ENCODE results near the gene HOXD3. TPM values are rescaled to one million over a fixed set of nuclear protein-coding genes. Genes with fewer than 3 reads are reported as not detected.

The HOXD3 gene
- total RNA-seq, 1 experiment from 2014 or later = not detected

- Histone ChIP-seq H3K9ac (ENCODE audit: extremely low read depth, insufficient read length, low read length) (no peak overlapping the region), H2BK5ac (ENCODE audit: insufficient read length, low read length) (no peak overlapping the region), H2BK12ac (ENCODE audit: insufficient read length, low read depth, low read length) (no peak overlapping the region), H4K91ac (ENCODE audit: insufficient read length, low read depth, low read length) (no peak overlapping the region), H3K79me1 (ENCODE audit: insufficient read depth, low read depth, low read length, poor library complexity, severe bottlenecking) (no peaks in the 10 kb centered on the region), H4K5ac (ENCODE audit: insufficient read length, low read depth, low read length) (no peak overlapping the region), H2BK15ac (ENCODE audit: low read depth, low read length) (no peak overlapping the region), H3K79me2 (ENCODE audit: insufficient read depth, low read length) (no peaks in the 10 kb centered on the region), H3K4me1 (ENCODE audit: insufficient read depth, low read length) (no peaks in the 10 kb centered on the region), H3K27me3 (ENCODE audit: insufficient read depth, low read length) (peaks cover 95% of the 10 kb centered on the region), H2BK20ac (ENCODE audit: low read depth, low read length, poor library complexity, severe bottlenecking) (no peak overlapping the region), H3K18ac (ENCODE audit: insufficient read length, low read depth, low read length) (no peak overlapping the region), H2AK5ac (ENCODE audit: insufficient read length, low read length) (no peak overlapping the region), H3K27ac (ENCODE audit: insufficient read length, low read depth, low read length) (no peak overlapping the region), H3K9me3 (ENCODE audit: control insufficient read depth, low read depth, low read length) (no peaks in the 10 kb centered on the region), H4K8ac (replicated peaks; ENCODE audit: insufficient read length, low read depth, low read length) (no peak overlapping the region), H3K14ac (ENCODE audit: insufficient read depth, low read length) (no peak overlapping the region), H3K23ac (ENCODE audit: insufficient read length, low read depth, low read length) (no peak overlapping the region), H2BK120ac (ENCODE audit: low read depth, low read length, poor library complexity, severe bottlenecking) (no peak overlapping the region), H3T11ph (ENCODE audit: low read length) (no peak overlapping the region), H3K56ac (ENCODE audit: insufficient read length, low read depth, low read length) (no peak overlapping the region), H3K4me2 (ENCODE audit: insufficient read depth, insufficient read length, low read length) (no peak overlapping the region), H2AFZ (ENCODE audit: low read length) (no peak overlapping the region), H3K4ac (ENCODE audit: low read depth, low read length) (no peak overlapping the region), H3K23me2 (ENCODE audit: insufficient read length, low read depth, low read length, poor library complexity, severe bottlenecking) (no peaks in the 10 kb centered on the region), H4K20me1 (ENCODE audit: control insufficient read depth, insufficient read depth, insufficient read length) (no peaks in the 10 kb centered on the region)
- H3K36me3 Mint-ChIP-seq (ENCODE audit: insufficient read depth in 1 of 3, low read depth in 3 of 3) = peaks cover 0 to 2% (median 0%) of the 10 kb centered on the region in 3 experiments; a peak in 2 of 7 replicates
- H3K27me3 Mint-ChIP-seq (ENCODE audit: low read depth) = peaks cover 96% of the 10 kb centered on the region
- DNase-seq = peak; percentile 31
- WGBS (ENCODE audit: extremely low coverage, insufficient read length, low lambda C conversion rate) = no CpG with 5 or more reads among the region's 29 CpGs
- no peak for TF ChIP-seq CTCF (conservative IDR thresholded peaks at IDR 0.05)
- H3K4me3 Mint-ChIP-seq = no peak overlapping the region
- peaks cover 6 to 17% of the 10 kb centered on the region in 2 experiments for H3K9me3 Mint-ChIP-seq
- no peak overlapping the region for H3K27ac Mint-ChIP-seq
- H3K4me1 Mint-ChIP-seq = peaks cover 3 to 24% of the 10 kb centered on the region in 2 experiments; a peak in 3 of 4 replicates
Measured at GRCh38 chr2:176111846-176112374, 45.2 kb upstream of the HOXD3 start.

Measured in H9 (cell line).